ENCODE measurements around the gene GDI1. TPM values are rescaled to one million over a fixed set of nuclear protein-coding genes. Genes with fewer than 3 reads are reported as not detected.

Gene GDI1
- total and polyA plus RNA-seq, 9 of the 15 experiments (the other 6 are each of a cell fraction or from before 2014, with no cell fraction given): 0.97 to 82.6 (median 37.5) TPM

GRCh38 chrX:154436983-154437752 lies at the start of gene GDI1 (continued):
- TF ChIP-seq CGGBP1 (CRISPR knock-in tag; IDR thresholded peaks at IDR 0.05) (peak; percentile 89; the same call in 1 of the 2 replicates), PHF8 (IDR thresholded peaks at IDR 0.05; ENCODE audit: borderline replicate concordance, low read length) (peak; percentile 72; the same call in 1 of the 2 replicates), ZNF740 (CRISPR knock-in tag; IDR thresholded peaks at IDR 0.05) (no peak), ZNF740 (tag; IDR thresholded peaks at IDR 0.05) (0 out of 4 replicates have a peak, but pooled peaks of 1 of the 2 experiments have one; percentile 16), FIP1L1 (IDR thresholded peaks at IDR 0.05; ENCODE audit: low read depth, low read length, poor library complexity, severe bottlenecking) (peak; percentile 35), NUFIP1 (IDR thresholded peaks at IDR 0.05; ENCODE audit: partially characterized antibody) (no peak), ZNF586 (CRISPR knock-in tag; conservative IDR thresholded peaks at IDR 0.05) (no peak), ZBTB1 (CRISPR knock-in tag; IDR thresholded peaks at IDR 0.05; ENCODE audit: borderline replicate concordance, low read depth) (peak; percentile 99), ZNF57 (CRISPR knock-in tag; IDR thresholded peaks at IDR 0.05) (no peak), COPS2 (conservative IDR thresholded peaks at IDR 0.05) (no peak), HNRNPL (IDR thresholded peaks at IDR 0.05; ENCODE audit: low read depth, low read length) (0 out of 2 replicates have a peak, but pooled peaks have one; percentile 39), SMAD4 (CRISPR knock-in tag; conservative IDR thresholded peaks at IDR 0.05) (peak; percentile 91), MAZ (CRISPR knock-in tag; conservative IDR thresholded peaks at IDR 0.05 in 1 of 2, IDR thresholded peaks at IDR 0.05 in 1 of 2) (peak in 1 of 2 experiments; percentile 58; a peak in 1 of 4 replicates), ELF1 (tag; IDR thresholded peaks at IDR 0.05) (no peak), TAF1 (IDR thresholded peaks at IDR 0.05; ENCODE audit: control insufficient read depth, extremely low read depth, insufficient read depth, low read length, severe bottlenecking) (peak; percentile 58), HMBOX1 (IDR thresholded peaks at IDR 0.05) (no peak), POLR2G (IDR thresholded peaks at IDR 0.05; ENCODE audit: low read depth, low read length) (peak; percentile 71), GMEB1 (CRISPR knock-in tag; IDR thresholded peaks at IDR 0.05) (peak; percentile 83), VEZF1 (CRISPR knock-in tag; IDR thresholded peaks at IDR 0.05) (peak; percentile 93), NONO (IDR thresholded peaks at IDR 0.05; ENCODE audit: low read depth in 2 of 2, low read length in 1 of 2) (no peak), SLC30A9 (CRISPR knock-in tag; IDR thresholded peaks at IDR 0.05) (0 out of 2 replicates have a peak, but pooled peaks have one; percentile 69)
